Mucosa of rectum (tissue), 2 donors: ENCODE data around the gene UNC45B.
"Not testable (repeated sequence)": the region's sequence is repeated elsewhere in the genome, so short reads cannot be mapped to it uniquely, and the experiment has no call there.

Experiments used
- H3K27ac ChIP-seq, 2 donors: one replicate each; pipeline ENCODE4 v1.7.0; 2013; ENCODE audit warnings: inconsistent platforms in 2 of 2, low read depth in 2 of 2, low read length in 2 of 2
- H3K27me3 ChIP-seq, 2 donors: one replicate each; pipeline ENCODE4 v1.7.0; 2013; ENCODE audit warnings: low read length in 2 of 2; ENCODE audit not compliant: control insufficient read depth in 2 of 2, insufficient read depth in 2 of 2
- H3K36me3 ChIP-seq, 2 donors: one replicate each; pipeline ENCODE4 v1.7.0; 2013; ENCODE audit warnings: low read length in 2 of 2; ENCODE audit not compliant: control insufficient read depth in 2 of 2, insufficient read depth in 2 of 2
- H3K4me1 ChIP-seq, 2 donors: one replicate each; pipeline ENCODE4 v1.7.0; 2013; ENCODE audit warnings: low read length in 2 of 2, mild to moderate bottlenecking in 1 of 2; ENCODE audit not compliant: control insufficient read depth in 2 of 2, insufficient read depth in 2 of 2
- H3K4me3 ChIP-seq, 2 donors: one replicate each; pipeline ENCODE4 v1.7.0; 2013; ENCODE audit warnings: low read length in 2 of 2
- H3K9ac ChIP-seq, 2 donors: one replicate each; pipeline ENCODE4 v1.7.0; 2013; ENCODE audit warnings: low read length in 2 of 2, low read depth in 1 of 2, mild to moderate bottlenecking in 1 of 2
- H3K9me3 ChIP-seq, 2 donors: one replicate each; pipeline ENCODE4 v1.7.0; 2013; ENCODE audit warnings: low read length in 2 of 2; ENCODE audit not compliant: control insufficient read depth in 2 of 2
- donor health status: healthy.
- donor health status: Normal muscosa, but diverticular disease.

The UNC45B gene, protein sequence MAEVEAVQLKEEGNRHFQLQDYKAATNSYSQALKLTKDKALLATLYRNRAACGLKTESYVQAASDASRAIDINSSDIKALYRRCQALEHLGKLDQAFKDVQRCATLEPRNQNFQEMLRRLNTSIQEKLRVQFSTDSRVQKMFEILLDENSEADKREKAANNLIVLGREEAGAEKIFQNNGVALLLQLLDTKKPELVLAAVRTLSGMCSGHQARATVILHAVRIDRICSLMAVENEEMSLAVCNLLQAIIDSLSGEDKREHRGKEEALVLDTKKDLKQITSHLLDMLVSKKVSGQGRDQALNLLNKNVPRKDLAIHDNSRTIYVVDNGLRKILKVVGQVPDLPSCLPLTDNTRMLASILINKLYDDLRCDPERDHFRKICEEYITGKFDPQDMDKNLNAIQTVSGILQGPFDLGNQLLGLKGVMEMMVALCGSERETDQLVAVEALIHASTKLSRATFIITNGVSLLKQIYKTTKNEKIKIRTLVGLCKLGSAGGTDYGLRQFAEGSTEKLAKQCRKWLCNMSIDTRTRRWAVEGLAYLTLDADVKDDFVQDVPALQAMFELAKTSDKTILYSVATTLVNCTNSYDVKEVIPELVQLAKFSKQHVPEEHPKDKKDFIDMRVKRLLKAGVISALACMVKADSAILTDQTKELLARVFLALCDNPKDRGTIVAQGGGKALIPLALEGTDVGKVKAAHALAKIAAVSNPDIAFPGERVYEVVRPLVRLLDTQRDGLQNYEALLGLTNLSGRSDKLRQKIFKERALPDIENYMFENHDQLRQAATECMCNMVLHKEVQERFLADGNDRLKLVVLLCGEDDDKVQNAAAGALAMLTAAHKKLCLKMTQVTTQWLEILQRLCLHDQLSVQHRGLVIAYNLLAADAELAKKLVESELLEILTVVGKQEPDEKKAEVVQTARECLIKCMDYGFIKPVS

DNA sequence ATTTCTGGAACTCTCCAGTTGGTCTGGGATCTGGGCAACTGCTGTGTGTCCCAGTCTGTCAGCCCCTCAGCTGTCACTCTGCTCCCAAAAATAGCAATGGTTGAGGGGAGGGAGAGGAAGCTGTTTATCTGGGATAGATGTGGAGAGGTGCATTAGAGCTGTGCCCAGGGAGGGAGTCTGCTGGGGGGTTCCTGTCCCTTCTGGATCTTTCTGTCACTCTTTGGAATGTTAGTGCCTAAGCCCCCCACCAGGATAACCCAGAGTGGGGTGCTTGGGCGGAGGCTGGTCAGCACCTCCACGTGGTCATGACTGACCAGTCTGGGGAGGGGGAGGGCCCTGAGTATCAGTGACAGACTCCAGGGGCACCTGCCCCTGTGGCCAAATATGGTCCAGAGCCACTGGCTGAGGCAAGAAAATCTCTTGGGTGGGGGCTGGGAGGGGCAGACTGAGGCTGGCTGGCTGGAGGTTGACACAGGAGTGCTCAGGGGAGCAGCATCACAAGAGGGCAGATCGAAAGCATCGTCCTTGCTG, at the start of gene UNC45B:
UNC45B (plus strand) TSS at position 443 of the 531 bp plus-strand sequence. CDS start 447 bp downstream, outside the sequence.
- Histone ChIP-seq H3K9ac (no peak within 1 kb of the TSS), H3K4me1 (no peaks in the 10 kb centered on the region), H3K36me3 (no peaks in the 10 kb centered on the region), H3K27ac (no peak within 1 kb of the TSS), H3K27me3 (no peaks in the 10 kb centered on the region), H3K9me3 (no peaks in the 10 kb centered on the region), H3K4me3 (no peak within 1 kb of the TSS)

DNA sequence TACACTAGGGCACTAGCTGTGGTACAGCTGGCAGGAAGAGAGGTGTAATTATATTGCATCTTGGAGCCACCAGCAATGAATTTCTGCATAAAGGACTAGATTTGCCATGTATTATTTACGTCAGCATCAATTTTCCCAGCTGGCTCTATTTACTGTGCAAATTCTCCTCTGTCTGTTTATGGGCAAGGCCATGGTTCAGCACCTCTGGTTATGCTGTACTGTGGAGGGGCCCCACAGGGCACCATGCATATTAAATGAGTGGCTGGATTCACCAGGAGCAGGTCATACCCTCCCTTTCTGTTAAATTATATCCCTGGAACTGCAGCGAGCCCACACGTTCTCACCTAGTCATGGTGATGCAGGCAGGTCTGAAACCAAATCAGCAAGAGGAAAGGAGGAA, 47.7 kb upstream of the UNC45B start:
- H3K4me3 ChIP-seq = no peak overlapping the region
- no peaks in the 10 kb centered on the region for H3K4me1 ChIP-seq
- H3K27ac ChIP-seq = no peak overlapping the region
- H3K9me3 ChIP-seq = no peaks in the 10 kb centered on the region
- no peak overlapping the region for H3K9ac ChIP-seq
- peaks cover 16 to 26% of the 10 kb centered on the region in 2 donors for H3K36me3 ChIP-seq
- no peaks in the 10 kb centered on the region for H3K27me3 ChIP-seq

DNA sequence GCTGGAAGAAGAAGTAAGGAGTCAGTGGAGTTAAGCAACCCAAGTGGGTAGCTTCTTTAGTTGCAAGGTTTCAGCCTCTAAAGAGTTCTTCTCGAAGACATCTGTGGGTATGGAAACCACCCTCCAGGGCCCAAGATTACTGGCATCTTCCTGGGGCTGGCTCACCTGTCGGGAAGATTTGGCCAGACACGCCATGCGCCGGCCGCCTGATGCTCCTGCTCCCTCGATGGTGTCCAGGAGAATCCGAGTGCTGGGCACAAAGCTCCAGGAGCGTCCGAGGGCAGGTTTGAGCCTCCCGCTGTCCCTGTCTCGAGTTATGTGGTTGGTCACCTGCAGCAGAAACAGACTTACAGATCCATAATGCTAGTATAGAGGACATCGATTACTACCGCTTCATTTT, 46.6 kb upstream of the UNC45B start:
- Histone ChIP-seq H3K9me3 (no peaks in the 10 kb centered on the region), H3K27ac (no peak overlapping the region), H3K36me3 (peaks cover 19 to 26% of the 10 kb centered on the region in 2 donors), H3K9ac (no peak overlapping the region), H3K4me3 (no peak overlapping the region), H3K27me3 (no peaks in the 10 kb centered on the region), H3K4me1 (no peaks in the 10 kb centered on the region)

DNA sequence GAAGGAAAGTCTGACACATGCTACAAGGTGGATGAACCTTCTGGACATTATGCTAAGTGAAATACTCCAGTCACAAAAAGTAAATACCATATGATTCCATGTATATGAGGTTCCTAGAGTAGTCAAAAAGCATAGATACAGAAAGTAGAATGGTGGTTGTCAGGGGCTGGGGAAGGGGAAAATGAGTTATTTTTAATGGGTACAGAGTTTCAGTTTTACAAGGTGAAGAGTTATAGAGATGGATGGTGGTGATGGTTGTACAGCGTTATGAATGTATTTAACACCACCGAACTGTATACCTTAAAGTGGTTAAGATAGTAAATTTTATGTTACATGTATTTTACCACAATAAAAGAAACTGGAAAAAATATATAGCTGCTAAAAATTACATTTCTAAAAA, 45.9 kb upstream of the UNC45B start:
- H3K9ac ChIP-seq = no peak overlapping the region
- no peaks in the 10 kb centered on the region for H3K4me1 ChIP-seq
- no peaks in the 10 kb centered on the region for H3K9me3 ChIP-seq
- no peaks in the 10 kb centered on the region for H3K27me3 ChIP-seq
- no peak overlapping the region for H3K27ac ChIP-seq
- peaks cover 26% of the 10 kb centered on the region in 2 donors for H3K36me3 ChIP-seq
- no peak overlapping the region for H3K4me3 ChIP-seq

DNA sequence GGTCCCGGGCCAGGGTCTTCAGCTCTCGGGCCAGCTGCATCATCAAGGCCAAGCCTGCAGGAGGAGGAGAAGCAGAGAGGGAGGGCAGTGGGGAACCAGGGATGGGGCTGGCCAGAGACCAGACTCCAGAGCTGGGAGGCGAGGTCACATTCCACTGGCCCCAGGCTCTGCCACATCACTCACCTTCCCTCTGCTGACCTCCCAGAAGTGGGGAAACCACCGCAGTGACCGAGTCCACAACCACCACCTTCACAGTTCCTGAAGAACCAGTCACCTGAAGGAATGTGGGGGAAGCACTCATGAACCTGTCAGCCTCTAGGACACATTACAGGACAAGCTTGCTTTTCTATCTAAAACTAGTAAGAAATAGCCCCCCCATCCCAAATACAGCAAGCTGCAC, 44.3 kb upstream of the UNC45B start:
- Histone ChIP-seq H3K9me3 (no peaks in the 10 kb centered on the region), H3K36me3 (peaks cover 26 to 29% of the 10 kb centered on the region in 2 donors), H3K27ac (no peak overlapping the region), H3K4me3 (no peak overlapping the region), H3K27me3 (no peaks in the 10 kb centered on the region), H3K9ac (no peak overlapping the region), H3K4me1 (no peaks in the 10 kb centered on the region)

DNA sequence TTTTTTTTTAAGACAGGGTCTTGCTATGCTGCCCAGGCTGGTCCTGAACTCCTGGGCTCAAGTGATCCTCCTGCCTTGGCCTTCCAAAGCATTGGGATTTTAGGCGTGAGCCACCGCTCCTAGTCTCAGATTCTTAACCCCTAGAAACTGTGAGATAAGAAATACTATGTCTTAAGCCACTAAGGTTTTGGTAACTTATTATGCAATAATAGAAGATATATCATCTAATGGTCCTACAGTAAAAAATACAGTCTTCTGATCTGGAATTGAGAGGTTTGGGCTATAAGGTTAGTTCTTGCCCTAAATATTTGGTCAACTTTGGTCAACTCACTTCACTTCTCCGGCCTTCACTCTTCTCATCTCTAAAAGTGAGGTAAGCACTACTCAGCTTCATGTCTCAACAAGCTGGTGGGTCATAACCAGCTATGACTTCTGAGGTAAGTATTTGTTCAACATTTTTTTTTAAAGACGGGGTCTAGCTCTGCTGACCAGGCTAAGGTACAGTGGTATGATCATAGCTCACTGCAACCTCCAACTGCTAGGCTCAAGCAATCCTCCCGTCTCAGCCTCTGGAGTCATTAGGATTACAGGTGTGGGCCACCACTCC, 42.7 kb upstream of the UNC45B start:
- Histone ChIP-seq H3K36me3 (peaks cover 20 to 26% of the 10 kb centered on the region in 2 donors), H3K27ac (no peak overlapping the region), H3K4me3 (no peak overlapping the region)

DNA sequence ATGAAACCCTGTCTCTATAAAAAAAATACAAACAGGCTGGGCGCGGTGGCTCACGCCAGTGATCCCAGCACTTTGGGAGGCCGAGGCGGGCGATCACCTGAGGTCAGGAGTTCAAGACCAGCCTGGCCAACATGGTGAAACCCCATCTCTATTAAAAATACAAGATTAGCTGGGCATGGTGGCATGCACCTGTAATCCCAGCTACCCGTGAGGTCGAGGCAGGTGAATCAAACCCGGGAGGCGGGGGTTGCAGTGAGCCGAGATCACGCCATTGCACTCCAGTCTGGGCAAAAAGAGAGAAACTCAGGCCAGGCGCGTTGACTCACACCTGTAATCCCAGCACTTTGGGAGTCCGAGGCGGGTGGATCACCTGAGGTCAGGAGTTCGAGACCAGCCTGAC, 36.8 kb upstream of the UNC45B start:
- H3K4me3 ChIP-seq, H3K27ac ChIP-seq, H3K9ac ChIP-seq, H3K27me3 ChIP-seq, H3K4me1 ChIP-seq, H3K36me3 ChIP-seq, H3K9me3 ChIP-seq: not testable (repeated sequence)

More for the DNA sequence above, 42.7 kb upstream of the UNC45B start:
- Histone ChIP-seq H3K9ac (no peak overlapping the region), H3K4me1 (no peaks in the 10 kb centered on the region), H3K27me3 (no peaks in the 10 kb centered on the region), H3K9me3 (no peaks in the 10 kb centered on the region)

DNA sequence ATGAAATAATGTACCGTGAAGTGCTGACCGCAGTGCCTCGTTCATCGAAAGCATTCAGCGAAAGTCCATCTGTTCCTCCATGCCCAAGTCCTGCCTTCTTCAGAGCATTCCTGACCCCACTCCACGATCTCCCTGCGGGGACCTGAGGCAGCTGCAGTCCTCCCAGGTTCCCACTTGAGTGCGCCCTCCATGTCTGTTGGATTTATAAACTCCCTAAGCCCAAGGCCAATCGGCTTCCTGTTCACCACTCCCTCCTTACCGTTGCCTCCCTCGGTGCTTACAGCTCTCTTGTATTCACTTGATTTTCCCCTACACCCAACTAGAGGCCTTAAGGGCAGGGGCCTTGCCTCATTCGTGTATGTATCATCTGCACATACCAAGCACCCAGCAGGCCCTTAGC, 30.8 kb upstream of the UNC45B start:
- Histone ChIP-seq H3K9ac (no peak overlapping the region), H3K4me1 (peaks cover 0 to 5% of the 10 kb centered on the region in 2 donors), H3K27ac (no peak overlapping the region), H3K27me3 (no peaks in the 10 kb centered on the region), H3K4me3 (no peak overlapping the region), H3K36me3 (no peaks in the 10 kb centered on the region), H3K9me3 (no peaks in the 10 kb centered on the region)

DNA sequence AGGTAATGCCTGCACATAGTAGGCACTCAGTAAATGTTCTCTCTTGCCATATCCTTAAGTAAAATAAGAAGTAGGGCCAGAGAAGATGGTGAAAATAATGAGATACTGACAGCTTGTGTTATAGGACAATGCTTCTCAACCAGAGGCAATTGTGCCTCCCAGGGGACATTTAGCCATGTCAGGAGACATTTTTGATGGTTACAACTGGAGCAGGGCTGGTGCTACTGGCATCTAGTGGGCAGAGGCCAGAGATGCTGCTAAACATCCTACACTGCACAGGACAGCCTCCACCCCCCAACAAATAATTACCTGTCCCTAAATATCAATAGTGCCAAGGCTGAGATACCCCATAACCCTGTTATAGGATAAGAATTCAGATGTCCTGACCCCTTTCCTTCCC, 29.6 kb upstream of the UNC45B start:
- no peaks in the 10 kb centered on the region for H3K36me3 ChIP-seq
- H3K27ac ChIP-seq = no peak overlapping the region
- peaks cover 0 to 5% of the 10 kb centered on the region in 2 donors for H3K4me1 ChIP-seq

More for the DNA sequence above, 29.6 kb upstream of the UNC45B start:
- H3K27me3 ChIP-seq = no peaks in the 10 kb centered on the region
- H3K4me3 ChIP-seq = peak overlapping the region in 1 of 2 donors; percentile 2
- H3K9ac ChIP-seq = no peak overlapping the region
- no peaks in the 10 kb centered on the region for H3K9me3 ChIP-seq
